Measurements from ENCODE around the gene DLG1.

DNA sequence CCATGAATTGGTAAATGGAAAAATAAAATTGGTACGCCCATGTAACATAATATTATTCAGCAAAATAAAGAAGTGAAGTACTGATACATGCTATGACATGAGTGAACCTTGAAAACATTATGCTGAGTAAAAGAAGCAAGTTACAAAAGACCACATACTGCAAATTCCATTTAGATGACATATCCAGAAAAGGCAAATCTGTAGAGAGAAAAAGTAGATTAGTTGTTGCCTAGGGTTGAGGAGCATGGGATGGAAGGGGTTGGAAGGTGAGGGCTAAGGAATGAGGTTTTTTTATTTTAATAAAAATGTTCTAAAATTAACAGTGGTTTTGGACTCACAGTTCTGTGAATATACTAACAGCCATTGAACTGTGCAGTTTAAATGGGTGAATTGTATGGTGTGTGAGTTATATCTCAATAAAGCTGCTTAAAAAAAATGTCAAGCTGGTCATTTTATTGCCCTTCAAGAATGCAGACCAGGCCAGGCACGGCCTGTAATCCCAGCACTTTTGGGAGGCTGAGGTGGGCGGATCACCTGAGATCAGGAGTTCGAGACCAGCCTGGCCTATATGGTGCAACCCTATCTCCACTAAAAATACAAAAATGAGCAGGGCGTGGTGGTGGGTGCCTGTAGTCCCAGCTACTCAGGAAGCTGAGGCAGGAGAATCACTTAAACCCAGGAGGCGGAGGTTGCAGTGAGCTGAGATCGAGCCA is 8.1 kb upstream of the DLG1 start:
- TF ChIP-seq, protein P1, sequence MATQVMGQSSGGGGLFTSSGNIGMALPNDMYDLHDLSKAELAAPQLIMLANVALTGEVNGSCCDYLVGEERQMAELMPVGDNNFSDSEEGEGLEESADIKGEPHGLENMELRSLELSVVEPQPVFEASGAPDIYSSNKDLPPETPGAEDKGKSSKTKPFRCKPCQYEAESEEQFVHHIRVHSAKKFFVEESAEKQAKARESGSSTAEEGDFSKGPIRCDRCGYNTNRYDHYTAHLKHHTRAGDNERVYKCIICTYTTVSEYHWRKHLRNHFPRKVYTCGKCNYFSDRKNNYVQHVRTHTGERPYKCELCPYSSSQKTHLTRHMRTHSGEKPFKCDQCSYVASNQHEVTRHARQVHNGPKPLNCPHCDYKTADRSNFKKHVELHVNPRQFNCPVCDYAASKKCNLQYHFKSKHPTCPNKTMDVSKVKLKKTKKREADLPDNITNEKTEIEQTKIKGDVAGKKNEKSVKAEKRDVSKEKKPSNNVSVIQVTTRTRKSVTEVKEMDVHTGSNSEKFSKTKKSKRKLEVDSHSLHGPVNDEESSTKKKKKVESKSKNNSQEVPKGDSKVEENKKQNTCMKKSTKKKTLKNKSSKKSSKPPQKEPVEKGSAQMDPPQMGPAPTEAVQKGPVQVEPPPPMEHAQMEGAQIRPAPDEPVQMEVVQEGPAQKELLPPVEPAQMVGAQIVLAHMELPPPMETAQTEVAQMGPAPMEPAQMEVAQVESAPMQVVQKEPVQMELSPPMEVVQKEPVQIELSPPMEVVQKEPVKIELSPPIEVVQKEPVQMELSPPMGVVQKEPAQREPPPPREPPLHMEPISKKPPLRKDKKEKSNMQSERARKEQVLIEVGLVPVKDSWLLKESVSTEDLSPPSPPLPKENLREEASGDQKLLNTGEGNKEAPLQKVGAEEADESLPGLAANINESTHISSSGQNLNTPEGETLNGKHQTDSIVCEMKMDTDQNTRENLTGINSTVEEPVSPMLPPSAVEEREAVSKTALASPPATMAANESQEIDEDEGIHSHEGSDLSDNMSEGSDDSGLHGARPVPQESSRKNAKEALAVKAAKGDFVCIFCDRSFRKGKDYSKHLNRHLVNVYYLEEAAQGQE (IDR thresholded peaks at IDR 0.05; ENCODE audit: low read depth), result no peak
- TF ChIP-seq, protein P2, sequence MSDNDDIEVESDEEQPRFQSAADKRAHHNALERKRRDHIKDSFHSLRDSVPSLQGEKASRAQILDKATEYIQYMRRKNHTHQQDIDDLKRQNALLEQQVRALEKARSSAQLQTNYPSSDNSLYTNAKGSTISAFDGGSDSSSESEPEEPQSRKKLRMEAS (IDR thresholded peaks at IDR 0.05), result peak; percentile 32; the same call in 1 of the 2 replicates
- TF ChIP-seq CEBPB (IDR thresholded peaks at IDR 0.05) (peak; percentile 53; the same call in 1 of the 2 replicates), NFIC (IDR thresholded peaks at IDR 0.05) (no peak), ZBTB7A (IDR thresholded peaks at IDR 0.05; ENCODE audit: low read depth) (no peak)
- TF ChIP-seq, protein P3, sequence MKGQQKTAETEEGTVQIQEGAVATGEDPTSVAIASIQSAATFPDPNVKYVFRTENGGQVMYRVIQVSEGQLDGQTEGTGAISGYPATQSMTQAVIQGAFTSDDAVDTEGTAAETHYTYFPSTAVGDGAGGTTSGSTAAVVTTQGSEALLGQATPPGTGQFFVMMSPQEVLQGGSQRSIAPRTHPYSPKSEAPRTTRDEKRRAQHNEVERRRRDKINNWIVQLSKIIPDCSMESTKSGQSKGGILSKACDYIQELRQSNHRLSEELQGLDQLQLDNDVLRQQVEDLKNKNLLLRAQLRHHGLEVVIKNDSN (IDR thresholded peaks at IDR 0.05), result no peak
